ENCODE results near the gene TAS2R19. TPM values are rescaled to one million over a fixed set of nuclear protein-coding genes. Genes with fewer than 3 reads are reported as not detected.
"Not testable (repeated sequence)": the region's sequence is repeated elsewhere in the genome, so short reads cannot be mapped to it uniquely, and the experiment has no call there.

TAS2R19 gene
- total RNA-seq, 2 donors from 2014 or later, result 0.35 to 0.89 TPM

GRCh38 chr12:11059784-11060183 is 37.4 kb upstream of the TAS2R19 start:
- no peaks in the 10 kb centered on the region for H3K27me3 ChIP-seq
- H3K36me3 ChIP-seq, result no peaks in the 10 kb centered on the region
- no peaks in the 10 kb centered on the region for H3K9me3 ChIP-seq
- no peaks in the 10 kb centered on the region for H3K4me1 ChIP-seq
- no peak for DNase-seq (ENCODE audit: low spot score)
- no peak overlapping the region for H3K27ac ChIP-seq
- H3K4me3 ChIP-seq, result no peak overlapping the region
- no peak for TF ChIP-seq CTCF (IDR thresholded peaks at IDR 0.05)

DNA sequence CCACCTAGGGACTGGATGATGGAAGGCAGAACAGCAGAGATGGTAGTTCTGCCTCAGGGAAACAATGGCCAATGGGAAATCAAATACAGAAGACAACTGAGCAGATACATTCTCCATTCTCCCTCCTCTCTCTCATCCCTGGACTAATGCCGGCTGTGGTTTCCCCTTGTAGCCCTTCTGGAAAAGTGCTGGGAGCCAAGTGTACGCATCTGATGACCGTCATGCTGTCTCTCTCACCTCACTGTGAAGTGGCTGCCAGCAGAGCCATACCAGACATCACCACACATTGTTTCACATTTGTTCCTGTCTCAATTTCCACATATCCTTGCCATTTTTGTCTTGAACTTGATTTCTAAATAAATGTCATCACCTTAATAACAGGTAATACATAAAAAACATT is 36.6 kb upstream of the TAS2R19 start:
- DNase-seq (ENCODE audit: low spot score), result no peak
- Histone ChIP-seq H3K36me3 (no peaks in the 10 kb centered on the region), H3K27ac (no peak overlapping the region), H3K4me3 (no peak overlapping the region), H3K9me3 (no peaks in the 10 kb centered on the region), H3K4me1 (no peaks in the 10 kb centered on the region), H3K27me3 (no peaks in the 10 kb centered on the region)
- TF ChIP-seq CTCF (IDR thresholded peaks at IDR 0.05), result no peak

GRCh38 chr12:11055306-11055705 is 32.9 kb upstream of the TAS2R19 start:
- Histone ChIP-seq H3K27me3 (no peaks in the 10 kb centered on the region), H3K27ac (no peak overlapping the region), H3K9me3 (no peaks in the 10 kb centered on the region), H3K4me1 (no peaks in the 10 kb centered on the region), H3K36me3 (no peaks in the 10 kb centered on the region), H3K4me3 (no peak overlapping the region)
- no peak for DNase-seq (ENCODE audit: low spot score)
- no peak for TF ChIP-seq CTCF (IDR thresholded peaks at IDR 0.05)

DNA sequence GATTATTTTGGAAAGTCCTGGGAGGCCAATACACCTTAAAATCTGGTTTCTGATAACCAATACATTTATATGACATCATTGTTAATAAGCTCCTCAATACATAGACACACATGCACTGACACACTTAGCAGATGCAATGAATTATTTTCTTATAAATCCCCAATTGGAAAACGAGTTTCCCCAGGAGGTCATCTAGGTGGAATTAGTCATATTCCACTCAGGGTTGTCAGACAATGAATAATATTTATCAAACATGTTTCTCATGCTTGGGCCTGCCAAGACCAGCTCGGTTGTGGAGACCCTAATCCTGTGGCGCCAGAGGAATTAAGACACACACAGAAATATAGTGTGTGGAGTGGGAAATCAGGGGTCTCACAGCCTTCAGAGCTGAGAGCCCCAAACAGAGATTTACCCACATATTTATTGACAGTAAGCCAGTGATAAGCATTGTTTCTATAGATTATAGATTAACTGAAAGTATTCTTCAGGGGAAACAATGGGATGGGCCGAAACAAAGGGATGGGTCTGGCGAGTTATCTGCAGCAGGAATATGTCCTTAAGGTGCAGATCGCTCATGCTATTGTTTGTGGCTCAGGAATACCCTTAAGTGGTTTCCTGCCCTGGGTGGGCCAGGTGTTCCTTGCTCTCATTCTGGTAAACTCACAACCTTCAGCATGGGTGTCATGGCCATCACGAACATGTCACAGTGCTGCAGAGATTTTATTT is 27.5 kb upstream of the TAS2R19 start:
- H3K27ac ChIP-seq; H3K4me3 ChIP-seq; H3K9me3 ChIP-seq; H3K4me1 ChIP-seq; H3K27me3 ChIP-seq; H3K36me3 ChIP-seq; DNase-seq (ENCODE audit: low spot score): not testable (repeated sequence)

DNA sequence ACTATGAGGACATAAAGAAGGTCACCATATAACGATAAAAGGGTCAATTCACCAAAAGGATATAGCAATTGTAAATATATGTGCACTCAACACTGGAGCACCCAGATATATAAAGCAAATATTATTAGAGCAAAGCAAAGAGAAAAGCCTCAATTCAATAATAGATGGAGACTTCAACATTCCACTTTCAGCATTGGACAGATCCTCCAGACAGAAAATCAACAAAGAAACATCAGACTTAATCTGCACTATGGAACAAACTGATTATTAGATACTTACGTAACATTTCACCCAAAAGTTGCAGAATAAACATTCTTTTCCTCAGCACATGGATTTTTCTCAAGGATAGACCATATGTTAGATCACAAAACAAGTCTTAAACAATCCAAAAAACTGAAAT is 18.9 kb upstream of the TAS2R19 start:
- DNase-seq (ENCODE audit: low spot score); H3K4me3 ChIP-seq; H3K27ac ChIP-seq; H3K36me3 ChIP-seq; H3K4me1 ChIP-seq; H3K9me3 ChIP-seq; H3K27me3 ChIP-seq: not testable (repeated sequence)

DNA sequence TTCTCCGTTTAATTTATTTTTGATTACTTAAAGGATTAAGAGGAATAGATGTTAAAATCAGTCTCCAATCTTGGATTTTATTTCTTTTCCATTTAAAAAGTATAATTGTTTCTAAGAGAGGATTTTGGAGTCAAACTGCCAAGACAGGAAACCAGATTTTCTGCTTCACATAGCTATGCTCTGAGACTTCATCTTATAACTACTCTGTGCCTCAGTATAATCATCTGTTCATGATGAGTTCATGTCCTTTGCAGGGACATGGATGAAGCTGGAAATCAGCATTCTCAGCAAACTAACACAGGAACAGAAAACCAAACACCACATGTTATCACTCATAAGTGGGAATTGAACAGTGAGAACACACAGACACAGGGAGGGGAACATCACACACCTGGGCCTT is 17.7 kb upstream of the TAS2R19 start:
- no peaks in the 10 kb centered on the region for H3K27me3 ChIP-seq
- no peaks in the 10 kb centered on the region for H3K4me1 ChIP-seq
- no peaks in the 10 kb centered on the region for H3K9me3 ChIP-seq
- H3K27ac ChIP-seq, result no peak overlapping the region
- H3K4me3 ChIP-seq, result no peak overlapping the region
- TF ChIP-seq CTCF (IDR thresholded peaks at IDR 0.05), result no peak
- DNase-seq (ENCODE audit: low spot score), result no peak
- H3K36me3 ChIP-seq, result no peaks in the 10 kb centered on the region

DNA sequence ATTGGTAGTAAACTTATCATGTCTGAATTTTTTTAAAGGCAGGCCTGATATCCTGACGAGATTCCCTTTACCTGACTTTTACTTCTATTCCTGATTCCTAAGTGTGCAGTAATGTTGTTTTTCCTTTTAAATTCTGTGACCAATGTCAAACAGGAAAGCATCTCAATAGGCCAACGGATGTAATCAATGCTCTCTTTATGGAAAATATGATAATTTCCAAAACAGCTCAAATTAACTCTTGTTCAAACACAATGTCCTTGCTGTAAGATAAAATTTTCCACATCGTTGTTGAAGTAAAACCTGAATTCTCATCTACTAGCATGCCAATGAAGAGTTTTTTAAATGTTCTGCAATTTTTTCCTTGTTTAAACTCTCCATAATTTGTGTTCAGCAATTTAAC is 16.8 kb upstream of the TAS2R19 start:
- TF ChIP-seq CTCF (IDR thresholded peaks at IDR 0.05), result no peak
- Histone ChIP-seq H3K27ac (no peak overlapping the region), H3K27me3 (no peaks in the 10 kb centered on the region), H3K4me3 (no peak overlapping the region), H3K4me1 (no peaks in the 10 kb centered on the region), H3K9me3 (no peaks in the 10 kb centered on the region), H3K36me3 (no peaks in the 10 kb centered on the region)
- DNase-seq (ENCODE audit: low spot score), result no peak

- not testable (repeated sequence) for H3K4me3 ChIP-seq; H3K27ac ChIP-seq; H3K9me3 ChIP-seq; H3K4me1 ChIP-seq; H3K27me3 ChIP-seq; H3K36me3 ChIP-seq; DNase-seq (ENCODE audit: low spot score)
These were observed 11.5 kb upstream of the TAS2R19 start for GRCh38 chr12:11033959-11034358.

All from right atrium auricular region (tissue), 2 donors.